CD4-positive, alpha-beta T cell treated with Interleukin-6 for 4 hours (primary cell): ENCODE results near the gene KCNIP3.
"Not testable (repeated sequence)": the region's sequence is repeated elsewhere in the genome, so short reads cannot be mapped to it uniquely, and the experiment has no call there.

Experiments used
- DNase-seq: peaks from one replicate; pipeline ENCODE4 v3.0.0-alpha.2; 2020; ENCODE audit warnings: mixed read lengths

The KCNIP3 gene

GRCh38 chr2:95348609-95349567 lies 51.7 kb downstream of the KCNIP3 start:
- DNase-seq: no peak

GRCh38 chr2:95349568-95350322 lies 52.6 kb downstream of the KCNIP3 start:
- no peak for DNase-seq

- no peak for DNase-seq
Observed at GRCh38 chr2:95350368-95350767, 53.2 kb downstream of the KCNIP3 start.

GRCh38 chr2:95350774-95351597 lies 53.8 kb downstream of the KCNIP3 start:
- DNase-seq: no peak

GRCh38 chr2:95351598-95351915 lies 54.4 kb downstream of the KCNIP3 start:
- no peak for DNase-seq

- no peak for DNase-seq
Observed at GRCh38 chr2:95352310-95353054, 55.3 kb downstream of the KCNIP3 start.

GRCh38 chr2:95353055-95353575 lies 56.0 kb downstream of the KCNIP3 start:
- no peak for DNase-seq

- DNase-seq: no peak
Observed at GRCh38 chr2:95353613-95354468, 56.7 kb downstream of the KCNIP3 start.

GRCh38 chr2:95354469-95354901 lies 57.3 kb downstream of the KCNIP3 start:
- DNase-seq: no peak

- DNase-seq: no peak
Observed at GRCh38 chr2:95354925-95355324, 57.8 kb downstream of the KCNIP3 start.

GRCh38 chr2:95355486-95355885 lies 58.3 kb downstream of the KCNIP3 start:
- not testable (repeated sequence) for DNase-seq

- no peak for DNase-seq
Observed at GRCh38 chr2:95356821-95357700, 59.9 kb downstream of the KCNIP3 start.

GRCh38 chr2:95357717-95358280 lies 60.7 kb downstream of the KCNIP3 start:
- DNase-seq: no peak

GRCh38 chr2:95359031-95359430 lies 61.9 kb downstream of the KCNIP3 start:
- DNase-seq: no peak

- DNase-seq: no peak
Observed at GRCh38 chr2:95359501-95359930, 62.4 kb downstream of the KCNIP3 start.

- DNase-seq: no peak
Observed at GRCh38 chr2:95361216-95361980, 64.3 kb downstream of the KCNIP3 start.

GRCh38 chr2:95362486-95362885 lies 65.3 kb downstream of the KCNIP3 start:
- no peak for DNase-seq

- DNase-seq: no peak
Observed at GRCh38 chr2:95366514-95366913, 69.4 kb downstream of the KCNIP3 start.
